ENCODE data around the gene AOPEP. TPM values are rescaled to one million over a fixed set of nuclear protein-coding genes. Genes with fewer than 3 reads are reported as not detected.

Gene AOPEP
- total RNA-seq, 1 experiment from 2014 or later: 36.4 TPM

- in situ Hi-C loops (cut with HindIII; ENCODE audit: low pct_unique_long_range_greater_than_20kb, low sequenced_read_pairs): no loop called here
- peaks cover 7% of the 10 kb centered on the region for H3K4me1 ChIP-seq (ENCODE audit: control insufficient read depth, insufficient read depth, low read length)
- no peaks in the 10 kb centered on the region for H3K9me3 ChIP-seq (ENCODE audit: control insufficient read depth, insufficient read depth, low read depth, low read length)
- intact Hi-C loops (cut with micrococcal nuclease; ENCODE audit: unreplicated experiment): no loop called here
- no peak overlapping the region for H3K4me3 ChIP-seq (ENCODE audit: low read depth in 2 of 2, low read length in 2 of 2)
- no TSS peak for BruUV-seq (replicated peaks)
- no peaks in the 10 kb centered on the region for H3K27me3 ChIP-seq (ENCODE audit: control insufficient read depth, insufficient read depth, low read length)
- no peak for ATAC-seq
- peak overlapping the region; percentile 44; the same call in 1 of the 2 replicates for H3K27ac ChIP-seq (ENCODE audit: low read length)
- CTCF ChIA-PET: interaction anchor here (0.6 kb wide), 1 partner anchor 231 kb away, joined by 5 read pairs; no protein-coding TSS in a partner anchor
- POLR2A ChIA-PET: no interaction called here
- H3K36me3 ChIP-seq (ENCODE audit: control insufficient read depth, insufficient read depth, low read length): no peaks in the 10 kb centered on the region
- DNase-seq (ENCODE audit: low read depth, low spot score): no peak
- no peak for TF ChIP-seq POLR2AphosphoS5 (IDR thresholded peaks at IDR 0.05; ENCODE audit: low read depth, low read length)
- TF ChIP-seq TCF7L2 (IDR thresholded peaks at IDR 0.05; ENCODE audit: low read depth, low read length): no peak
- TF ChIP-seq, protein P1, sequence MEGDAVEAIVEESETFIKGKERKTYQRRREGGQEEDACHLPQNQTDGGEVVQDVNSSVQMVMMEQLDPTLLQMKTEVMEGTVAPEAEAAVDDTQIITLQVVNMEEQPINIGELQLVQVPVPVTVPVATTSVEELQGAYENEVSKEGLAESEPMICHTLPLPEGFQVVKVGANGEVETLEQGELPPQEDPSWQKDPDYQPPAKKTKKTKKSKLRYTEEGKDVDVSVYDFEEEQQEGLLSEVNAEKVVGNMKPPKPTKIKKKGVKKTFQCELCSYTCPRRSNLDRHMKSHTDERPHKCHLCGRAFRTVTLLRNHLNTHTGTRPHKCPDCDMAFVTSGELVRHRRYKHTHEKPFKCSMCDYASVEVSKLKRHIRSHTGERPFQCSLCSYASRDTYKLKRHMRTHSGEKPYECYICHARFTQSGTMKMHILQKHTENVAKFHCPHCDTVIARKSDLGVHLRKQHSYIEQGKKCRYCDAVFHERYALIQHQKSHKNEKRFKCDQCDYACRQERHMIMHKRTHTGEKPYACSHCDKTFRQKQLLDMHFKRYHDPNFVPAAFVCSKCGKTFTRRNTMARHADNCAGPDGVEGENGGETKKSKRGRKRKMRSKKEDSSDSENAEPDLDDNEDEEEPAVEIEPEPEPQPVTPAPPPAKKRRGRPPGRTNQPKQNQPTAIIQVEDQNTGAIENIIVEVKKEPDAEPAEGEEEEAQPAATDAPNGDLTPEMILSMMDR (IDR thresholded peaks at IDR 0.05): no peak
- TF ChIP-seq, protein P2, sequence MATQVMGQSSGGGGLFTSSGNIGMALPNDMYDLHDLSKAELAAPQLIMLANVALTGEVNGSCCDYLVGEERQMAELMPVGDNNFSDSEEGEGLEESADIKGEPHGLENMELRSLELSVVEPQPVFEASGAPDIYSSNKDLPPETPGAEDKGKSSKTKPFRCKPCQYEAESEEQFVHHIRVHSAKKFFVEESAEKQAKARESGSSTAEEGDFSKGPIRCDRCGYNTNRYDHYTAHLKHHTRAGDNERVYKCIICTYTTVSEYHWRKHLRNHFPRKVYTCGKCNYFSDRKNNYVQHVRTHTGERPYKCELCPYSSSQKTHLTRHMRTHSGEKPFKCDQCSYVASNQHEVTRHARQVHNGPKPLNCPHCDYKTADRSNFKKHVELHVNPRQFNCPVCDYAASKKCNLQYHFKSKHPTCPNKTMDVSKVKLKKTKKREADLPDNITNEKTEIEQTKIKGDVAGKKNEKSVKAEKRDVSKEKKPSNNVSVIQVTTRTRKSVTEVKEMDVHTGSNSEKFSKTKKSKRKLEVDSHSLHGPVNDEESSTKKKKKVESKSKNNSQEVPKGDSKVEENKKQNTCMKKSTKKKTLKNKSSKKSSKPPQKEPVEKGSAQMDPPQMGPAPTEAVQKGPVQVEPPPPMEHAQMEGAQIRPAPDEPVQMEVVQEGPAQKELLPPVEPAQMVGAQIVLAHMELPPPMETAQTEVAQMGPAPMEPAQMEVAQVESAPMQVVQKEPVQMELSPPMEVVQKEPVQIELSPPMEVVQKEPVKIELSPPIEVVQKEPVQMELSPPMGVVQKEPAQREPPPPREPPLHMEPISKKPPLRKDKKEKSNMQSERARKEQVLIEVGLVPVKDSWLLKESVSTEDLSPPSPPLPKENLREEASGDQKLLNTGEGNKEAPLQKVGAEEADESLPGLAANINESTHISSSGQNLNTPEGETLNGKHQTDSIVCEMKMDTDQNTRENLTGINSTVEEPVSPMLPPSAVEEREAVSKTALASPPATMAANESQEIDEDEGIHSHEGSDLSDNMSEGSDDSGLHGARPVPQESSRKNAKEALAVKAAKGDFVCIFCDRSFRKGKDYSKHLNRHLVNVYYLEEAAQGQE (IDR thresholded peaks at IDR 0.05; ENCODE audit: insufficient read depth in 1 of 2, low read depth in 2 of 2, low read length in 1 of 2): no peak
- TF ChIP-seq SIN3A (IDR thresholded peaks at IDR 0.05; ENCODE audit: borderline replicate concordance, insufficient read depth, low read depth, low read length): no peak
Measured at GRCh38 chr9:94857791-94858190, 131.3 kb downstream of the AOPEP start.

GRCh38 chr9:94859226-94859625 lies 132.7 kb downstream of the AOPEP start:
- Histone ChIP-seq H3K4me1 (ENCODE audit: control insufficient read depth, insufficient read depth, low read length) (peaks cover 4% of the 10 kb centered on the region), H3K27ac (ENCODE audit: low read length) (peak overlapping the region; percentile 26; the same call in 1 of the 2 replicates), H3K4me3 (ENCODE audit: low read depth in 2 of 2, low read length in 2 of 2) (no peak overlapping the region), H3K27me3 (ENCODE audit: control insufficient read depth, insufficient read depth, low read length) (no peaks in the 10 kb centered on the region), H3K36me3 (ENCODE audit: control insufficient read depth, insufficient read depth, low read length) (no peaks in the 10 kb centered on the region), H3K9me3 (ENCODE audit: control insufficient read depth, insufficient read depth, low read depth, low read length) (no peaks in the 10 kb centered on the region)
- DNase-seq (ENCODE audit: low read depth, low spot score) (no peak), ATAC-seq (no peak)
- POLR2A ChIA-PET: no interaction called here
- BruUV-seq (replicated peaks): no TSS peak
- intact Hi-C loops (cut with micrococcal nuclease; ENCODE audit: unreplicated experiment) (no loop called here), in situ Hi-C loops (cut with HindIII; ENCODE audit: low pct_unique_long_range_greater_than_20kb, low sequenced_read_pairs) (no loop called here)
- TF ChIP-seq TCF7L2 (IDR thresholded peaks at IDR 0.05; ENCODE audit: low read depth, low read length): no peak
- no peak for TF ChIP-seq SIN3A (IDR thresholded peaks at IDR 0.05; ENCODE audit: borderline replicate concordance, insufficient read depth, low read depth, low read length)
- no peak for TF ChIP-seq POLR2AphosphoS5 (IDR thresholded peaks at IDR 0.05; ENCODE audit: low read depth, low read length)
- TF ChIP-seq, protein P2 (IDR thresholded peaks at IDR 0.05; ENCODE audit: insufficient read depth in 1 of 2, low read depth in 2 of 2, low read length in 1 of 2): no peak
- TF ChIP-seq, protein P1 (IDR thresholded peaks at IDR 0.05): no peak
- CTCF ChIA-PET: no interaction called here

Measured in Panc1 (cell line).